PC-3 (cell line): ENCODE results near the gene TEAD1.

Experiments
- EZH2 ChIP-seq: fragments of 300-600 bp; sonication (generic); IDR thresholded peaks from one replicate; pipeline ENCODE4 v1.6.1; 2017; ENCODE audit warnings: antibody characterized with exemption, mild to moderate bottlenecking, low read length; ENCODE audit not compliant: unreplicated experiment
- TF ChIP-seq, protein P1 (sequence below): fragments of 300-600 bp; sonication (generic); conservative IDR thresholded peaks from 2 replicates; pipeline ENCODE4 v1.5.1; 2017; ENCODE audit warnings: antibody characterized with exemption, low read depth, mild to moderate bottlenecking, low read length

DNA sequence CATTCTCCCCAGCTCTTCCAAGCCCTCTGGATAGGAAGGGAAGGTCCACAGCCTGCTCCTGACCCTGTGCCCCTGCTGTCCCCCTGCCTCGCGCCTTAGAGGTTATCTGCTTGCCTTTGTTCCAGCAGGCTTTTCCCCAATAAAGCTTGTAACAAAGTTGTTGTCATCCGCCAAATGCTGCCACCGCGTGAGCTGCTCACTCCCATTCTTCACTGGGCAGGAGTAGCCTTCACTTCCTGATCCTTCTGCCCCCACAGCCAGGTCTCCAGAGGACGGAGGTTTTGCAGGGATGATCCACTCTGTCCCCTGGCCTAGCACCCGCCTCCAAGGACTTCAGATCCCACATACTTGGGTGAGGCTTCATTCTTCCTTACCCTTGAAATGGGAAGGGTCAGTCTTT, 240.9 kb downstream of the TEAD1 start:
- TF ChIP-seq, protein P1, sequence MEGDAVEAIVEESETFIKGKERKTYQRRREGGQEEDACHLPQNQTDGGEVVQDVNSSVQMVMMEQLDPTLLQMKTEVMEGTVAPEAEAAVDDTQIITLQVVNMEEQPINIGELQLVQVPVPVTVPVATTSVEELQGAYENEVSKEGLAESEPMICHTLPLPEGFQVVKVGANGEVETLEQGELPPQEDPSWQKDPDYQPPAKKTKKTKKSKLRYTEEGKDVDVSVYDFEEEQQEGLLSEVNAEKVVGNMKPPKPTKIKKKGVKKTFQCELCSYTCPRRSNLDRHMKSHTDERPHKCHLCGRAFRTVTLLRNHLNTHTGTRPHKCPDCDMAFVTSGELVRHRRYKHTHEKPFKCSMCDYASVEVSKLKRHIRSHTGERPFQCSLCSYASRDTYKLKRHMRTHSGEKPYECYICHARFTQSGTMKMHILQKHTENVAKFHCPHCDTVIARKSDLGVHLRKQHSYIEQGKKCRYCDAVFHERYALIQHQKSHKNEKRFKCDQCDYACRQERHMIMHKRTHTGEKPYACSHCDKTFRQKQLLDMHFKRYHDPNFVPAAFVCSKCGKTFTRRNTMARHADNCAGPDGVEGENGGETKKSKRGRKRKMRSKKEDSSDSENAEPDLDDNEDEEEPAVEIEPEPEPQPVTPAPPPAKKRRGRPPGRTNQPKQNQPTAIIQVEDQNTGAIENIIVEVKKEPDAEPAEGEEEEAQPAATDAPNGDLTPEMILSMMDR = no peak
- TF ChIP-seq EZH2 = no peak
